NCI-H1694 (cell line): ENCODE data around the gene COL28A1.
"Not testable (repeated sequence)": the region's sequence is repeated elsewhere in the genome, so short reads cannot be mapped to it uniquely, and the experiment has no call there.

Experiments used
- DNase-seq: peaks from one replicate; lab custom pipeline; 2025; lab: John Stamatoyannopoulos, UW

The COL28A1 gene

DNA sequence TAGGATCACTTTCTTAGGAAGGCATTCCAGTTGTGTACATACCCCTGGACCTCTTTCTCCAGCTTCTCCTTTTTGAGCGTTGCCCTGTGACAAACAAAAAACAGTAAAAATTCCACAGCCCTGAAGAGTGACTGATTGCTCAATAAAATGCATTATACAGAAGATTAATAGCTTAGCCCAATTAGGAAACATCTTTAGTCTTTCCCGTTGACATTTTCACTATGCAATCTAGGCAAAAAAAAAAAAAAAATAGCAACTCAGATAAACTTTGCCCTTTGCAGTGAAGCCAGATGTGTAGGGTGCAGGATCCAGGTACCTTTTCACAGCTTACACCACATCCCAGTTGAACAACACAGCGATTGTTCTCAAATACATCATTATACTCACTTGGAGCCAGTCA is 17.9 kb downstream of the COL28A1 start:
- no peak for DNase-seq

GRCh38 chr7:7516662-7517061 is 19.0 kb downstream of the COL28A1 start:
- no peak for DNase-seq

- no peak for DNase-seq
Measured at GRCh38 chr7:7516156-7516555, 19.5 kb downstream of the COL28A1 start.

GRCh38 chr7:7512861-7513597 is 22.6 kb downstream of the COL28A1 start:
- DNase-seq, result no peak

GRCh38 chr7:7510794-7511193 is 24.9 kb downstream of the COL28A1 start:
- DNase-seq, result no peak

GRCh38 chr7:7505915-7506314 is 29.8 kb downstream of the COL28A1 start:
- no peak for DNase-seq

DNA sequence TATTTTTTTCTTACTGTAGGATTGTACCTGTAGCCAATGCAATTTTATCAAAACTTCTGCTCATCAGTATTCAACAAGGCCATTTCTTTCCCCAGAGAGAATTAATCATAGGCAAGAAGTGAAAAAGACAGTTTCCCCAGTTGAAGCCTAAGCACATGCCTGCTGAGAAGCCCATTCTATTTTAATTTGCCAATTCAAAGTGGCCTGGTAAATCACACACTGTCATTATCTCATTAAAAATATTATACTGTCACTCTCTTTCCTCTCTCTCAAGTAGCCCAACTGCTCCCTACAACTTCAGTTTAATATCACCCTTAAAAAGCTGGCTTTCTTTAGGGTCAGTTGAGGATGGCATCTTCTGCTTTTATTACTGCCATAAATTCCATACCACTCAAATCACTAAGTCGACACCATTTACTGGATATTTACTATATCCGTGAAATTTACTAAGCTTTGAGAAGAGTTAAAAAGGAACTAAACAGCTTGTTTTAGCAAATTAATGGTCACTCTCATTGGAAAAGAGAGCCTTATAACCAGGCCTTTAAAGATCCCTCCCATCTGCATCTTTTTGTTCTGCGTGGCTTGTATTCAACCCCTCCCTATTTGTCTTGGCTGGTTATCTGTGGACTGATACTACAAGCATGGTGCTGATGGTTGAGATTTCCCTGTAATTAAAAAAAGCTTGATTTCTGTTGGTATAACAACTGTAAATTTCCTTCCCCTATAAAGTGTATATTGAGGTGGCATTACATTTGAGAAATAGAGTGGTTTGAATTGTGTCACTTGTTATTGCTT is 30.6 kb downstream of the COL28A1 start:
- no peak for DNase-seq

DNA sequence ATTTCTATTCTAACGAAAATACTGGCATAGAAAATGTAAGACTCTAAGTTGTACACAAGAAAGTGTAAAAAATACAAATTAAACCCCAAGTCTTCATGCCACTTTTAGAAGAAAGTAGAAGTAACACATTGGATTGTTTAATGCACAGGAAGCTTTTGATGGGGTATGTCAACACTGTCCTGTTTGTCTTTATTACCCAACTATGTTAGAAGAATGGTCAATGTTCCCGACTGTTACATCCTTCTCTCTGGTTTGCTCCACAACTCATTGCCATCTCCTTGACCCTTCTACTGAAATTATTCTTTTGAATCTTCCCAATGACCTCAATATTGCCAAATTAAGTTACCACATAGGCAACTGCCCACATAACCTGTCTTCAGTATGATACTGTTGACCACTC is 35.8 kb downstream of the COL28A1 start:
- DNase-seq, result no peak

DNA sequence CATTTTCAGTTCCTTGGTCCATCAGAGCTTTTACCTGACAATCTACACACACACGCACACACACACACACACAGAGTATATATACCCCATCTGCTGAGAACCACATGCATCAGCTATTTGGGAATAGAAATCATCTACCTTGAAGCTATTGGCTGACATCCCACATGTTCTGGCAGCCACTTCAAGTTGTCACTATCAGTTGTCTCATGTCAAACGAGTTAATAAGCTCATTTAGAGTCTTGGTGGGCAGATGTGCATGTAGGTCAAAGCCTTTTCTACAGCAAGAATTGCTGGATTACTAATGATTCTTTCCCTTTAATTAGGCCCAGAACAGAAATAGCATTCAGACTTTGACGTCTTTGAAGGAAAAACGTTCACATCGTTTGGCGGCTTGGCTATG is 36.8 kb downstream of the COL28A1 start:
- DNase-seq, result peak; percentile 91

DNA sequence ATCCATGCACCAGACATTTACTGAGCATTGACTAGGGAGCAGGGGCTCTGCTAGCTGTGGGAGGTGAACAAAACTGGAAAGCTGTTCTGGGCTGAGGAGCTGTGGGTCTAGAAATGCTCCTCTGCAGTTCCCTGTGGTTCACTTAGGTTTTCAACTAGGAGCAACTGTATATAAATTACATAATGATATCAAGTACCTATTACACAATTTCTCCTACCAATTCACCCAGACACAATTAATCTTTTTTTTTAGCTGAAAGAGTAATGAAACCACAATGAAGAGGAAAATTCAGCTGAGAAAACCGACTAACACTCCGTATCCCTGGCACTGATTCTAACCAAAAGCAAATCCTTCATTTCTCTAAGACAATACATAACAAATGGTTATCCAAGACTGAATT is 39.4 kb downstream of the COL28A1 start:
- no peak for DNase-seq

DNA sequence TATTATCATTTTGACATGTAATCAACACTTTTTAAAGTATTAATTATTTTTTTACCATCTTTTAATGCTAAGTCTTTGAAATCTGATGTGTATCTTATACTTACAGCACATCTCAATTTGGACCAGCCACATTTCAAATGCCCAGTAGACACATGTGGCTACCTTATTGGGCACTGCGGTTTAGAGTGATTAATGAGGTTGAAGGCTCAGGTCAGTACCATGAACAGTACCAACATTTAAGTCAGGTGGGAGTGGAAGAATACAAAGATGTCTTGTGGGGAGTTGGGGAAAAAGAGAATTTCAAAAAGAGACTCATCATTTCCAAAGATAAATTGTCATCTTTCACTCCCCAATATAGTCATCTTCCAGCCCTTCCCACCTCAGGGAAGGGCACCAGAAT is 40.5 kb downstream of the COL28A1 start:
- no peak for DNase-seq

GRCh38 chr7:7491044-7491443 is 44.6 kb downstream of the COL28A1 start:
- no peak for DNase-seq

GRCh38 chr7:7490003-7490402 is 45.7 kb downstream of the COL28A1 start:
- no peak for DNase-seq

- no peak for DNase-seq
Measured at GRCh38 chr7:7489546-7489945, 46.1 kb downstream of the COL28A1 start.

DNA sequence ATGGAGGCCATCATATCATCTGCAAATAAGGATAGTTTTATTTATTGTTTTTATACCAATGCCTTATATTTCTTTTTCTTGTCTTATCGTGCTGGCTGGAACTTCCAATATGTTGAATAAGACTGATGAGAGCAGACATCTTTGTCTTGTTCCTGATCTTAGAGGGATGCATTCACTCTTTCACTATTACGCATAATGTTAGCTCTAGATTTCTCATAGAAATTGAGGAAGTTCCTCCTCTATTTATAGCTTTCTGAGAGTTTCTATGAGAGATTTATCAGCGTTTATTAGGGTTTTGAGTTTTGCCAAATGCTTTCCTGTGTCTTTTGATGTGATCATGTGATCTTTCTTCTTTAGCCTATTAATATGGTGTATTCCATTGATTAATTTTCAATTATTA is 49.3 kb downstream of the COL28A1 start:
- DNase-seq, result no peak

- no peak for DNase-seq
Measured at GRCh38 chr7:7484072-7484471, 51.6 kb downstream of the COL28A1 start.

DNA sequence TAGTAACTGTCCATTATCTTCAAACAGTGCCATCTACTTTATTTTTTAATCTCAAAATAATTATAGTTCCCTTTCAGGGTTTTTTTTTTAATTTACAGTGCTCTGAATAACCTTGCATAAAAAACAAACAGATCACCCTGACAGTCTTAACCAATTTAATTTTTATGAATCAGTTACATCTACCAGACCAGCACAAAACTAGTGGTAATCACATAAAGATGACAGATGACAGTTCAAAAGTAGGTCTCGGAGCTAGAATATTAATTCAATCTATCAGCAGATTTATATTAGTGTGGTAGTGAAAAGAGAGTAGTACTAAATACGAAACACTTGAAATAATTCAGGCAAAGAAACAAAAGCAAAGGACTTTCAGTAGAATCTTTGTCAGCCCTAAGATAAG is 53.9 kb downstream of the COL28A1 start:
- no peak for DNase-seq

DNA sequence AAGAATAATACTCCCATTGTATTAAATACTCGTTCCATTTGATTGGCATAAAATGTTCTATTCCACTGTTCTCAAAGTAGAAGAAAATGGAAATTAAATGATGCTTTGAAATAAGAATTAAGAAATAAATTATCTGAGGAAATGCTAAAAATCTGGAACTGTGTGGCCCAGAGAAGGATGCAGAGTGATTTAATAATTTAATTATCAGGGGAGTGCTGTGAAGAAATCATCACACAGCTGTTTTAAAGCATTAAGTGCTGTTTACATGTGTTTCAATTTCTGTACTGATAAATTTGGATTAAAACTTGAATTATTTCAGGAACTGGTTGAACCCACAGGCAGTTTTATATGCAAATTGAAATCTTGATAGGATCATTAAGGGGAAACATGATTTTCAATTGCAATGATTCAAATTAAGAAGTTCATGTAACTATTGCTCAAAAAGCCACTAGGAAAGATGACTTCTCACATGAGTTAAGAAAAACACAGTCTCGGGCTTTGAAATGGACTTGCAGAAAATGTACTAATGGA is 56.3 kb downstream of the COL28A1 start:
- DNase-seq, result no peak

DNA sequence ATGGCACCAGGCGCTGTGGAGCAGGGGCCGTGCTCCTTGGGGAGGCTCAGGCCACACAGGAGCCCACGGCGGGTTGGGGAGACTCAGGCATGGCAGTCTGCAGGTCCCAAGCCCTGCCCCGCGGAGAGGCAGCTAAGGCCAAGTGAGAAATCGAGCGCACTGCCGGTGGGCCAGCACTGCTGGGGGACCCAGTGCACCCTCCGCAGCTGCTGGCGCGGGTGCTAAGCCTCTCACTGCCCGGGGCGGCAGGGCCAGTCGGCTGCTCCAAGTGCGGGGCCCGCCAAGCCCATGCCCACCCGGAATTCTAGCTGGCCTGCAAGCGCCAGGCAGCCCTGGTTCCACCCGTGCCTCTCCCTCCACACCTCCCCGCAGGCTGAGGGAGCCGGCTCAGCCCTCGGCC is 57.1 kb downstream of the COL28A1 start:
- DNase-seq, result no peak

- DNase-seq, result not testable (repeated sequence)
Measured at GRCh38 chr7:7477641-7478040, 58.0 kb downstream of the COL28A1 start.

- no peak for DNase-seq
Measured at GRCh38 chr7:7476381-7476780, 59.3 kb downstream of the COL28A1 start.

GRCh38 chr7:7475601-7476000 is 60.1 kb downstream of the COL28A1 start:
- no peak for DNase-seq

- DNase-seq, result no peak
Measured at GRCh38 chr7:7474436-7474835, 61.2 kb downstream of the COL28A1 start.
